Measurements from ENCODE around the gene EHD3.

The EHD3 gene

GRCh38 chr2:31237348-31238017 lies 3.5 kb downstream of the EHD3 start:
- DNase-seq (ENCODE audit: low read depth), result no peak

GRCh38 chr2:31238126-31238905 lies 4.4 kb downstream of the EHD3 start:
- no peak for DNase-seq (ENCODE audit: low read depth)

GRCh38 chr2:31238906-31239592 lies 5.1 kb downstream of the EHD3 start:
- DNase-seq (ENCODE audit: low read depth), result no peak

- DNase-seq (ENCODE audit: low read depth), result no peak
These were observed 5.7 kb downstream of the EHD3 start for GRCh38 chr2:31239593-31240177.

- DNase-seq (ENCODE audit: low read depth), result no peak
These were observed 6.7 kb downstream of the EHD3 start for GRCh38 chr2:31240381-31241365.

GRCh38 chr2:31241625-31242270 lies 7.8 kb downstream of the EHD3 start:
- DNase-seq (ENCODE audit: low read depth), result no peak

- DNase-seq (ENCODE audit: low read depth), result no peak
These were observed 9.1 kb downstream of the EHD3 start for GRCh38 chr2:31243053-31243452.

GRCh38 chr2:31244101-31244500 lies 10.1 kb downstream of the EHD3 start:
- DNase-seq (ENCODE audit: low read depth), result no peak

GRCh38 chr2:31246184-31246852 lies 12.4 kb downstream of the EHD3 start:
- no peak for DNase-seq (ENCODE audit: low read depth)

GRCh38 chr2:31247711-31248110 lies 13.8 kb downstream of the EHD3 start:
- no peak for DNase-seq (ENCODE audit: low read depth)

GRCh38 chr2:31248139-31248538 lies 14.2 kb downstream of the EHD3 start:
- no peak for DNase-seq (ENCODE audit: low read depth)

- no peak for DNase-seq (ENCODE audit: low read depth)
These were observed 15.2 kb downstream of the EHD3 start for GRCh38 chr2:31249009-31249690.

- DNase-seq (ENCODE audit: low read depth), result no peak
These were observed 17.1 kb downstream of the EHD3 start for GRCh38 chr2:31251018-31251417.

GRCh38 chr2:31251851-31252250 lies 17.9 kb downstream of the EHD3 start:
- DNase-seq (ENCODE audit: low read depth), result no peak

- DNase-seq (ENCODE audit: low read depth), result no peak
These were observed 19.6 kb downstream of the EHD3 start for GRCh38 chr2:31253356-31254131.

GRCh38 chr2:31254237-31255203 lies 20.6 kb downstream of the EHD3 start:
- DNase-seq (ENCODE audit: low read depth), result no peak

GRCh38 chr2:31255911-31256571 lies 22.1 kb downstream of the EHD3 start:
- DNase-seq (ENCODE audit: low read depth), result no peak
